Lung microvascular endothelial cell (primary cell): ENCODE results near the gene CYP3A7. TPM values are rescaled to one million over a fixed set of nuclear protein-coding genes. Genes with fewer than 3 reads are reported as not detected.
"Not testable (repeated sequence)": the region's sequence is repeated elsewhere in the genome, so short reads cannot be mapped to it uniquely, and the experiment has no call there.

Experiments used
- DNase-seq, 2 donors: peaks; one replicate each; pipeline versions ENCODE4 v3.0.0 to v3.0.0-alpha.2; 2010; ENCODE audit warnings: low read depth in 2 of 2
- total RNA-seq: library from RNA; depleted of rRNA; stranded (reverse); fragments of >200 nt; gene quantifications from 2 replicates; pipeline ENCODE4 v1.2.1, GENCODE V29; 2014

CYP3A7 gene
- total RNA-seq, 1 donor from 2014 or later, result not detected

GRCh38 chr7:99669782-99670181 is 65.2 kb downstream of the CYP3A7 start:
- DNase-seq, result no peak

- DNase-seq, result no peak
Measured at GRCh38 chr7:99668541-99668940, 66.5 kb downstream of the CYP3A7 start.

GRCh38 chr7:99667179-99667578 is 67.8 kb downstream of the CYP3A7 start:
- DNase-seq, result no peak

DNA sequence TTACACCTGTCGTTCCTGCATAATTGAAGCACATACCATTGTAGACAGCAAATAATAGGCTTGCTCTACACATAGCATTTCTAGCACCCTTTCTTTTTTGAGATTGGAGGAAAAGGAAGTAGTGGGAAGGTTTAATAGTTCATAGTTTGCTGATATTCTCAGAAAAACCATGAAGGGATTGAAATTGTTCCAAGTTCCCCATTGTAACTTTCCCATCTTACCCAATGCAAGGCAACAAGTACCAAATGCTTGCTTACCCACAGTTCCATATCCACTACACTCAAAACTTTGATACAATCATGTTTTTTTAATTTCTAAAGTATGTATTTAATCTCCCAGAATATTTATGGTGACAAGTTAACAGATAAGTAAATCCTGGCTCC is 69.0 kb downstream of the CYP3A7 start:
- no peak for DNase-seq

DNA sequence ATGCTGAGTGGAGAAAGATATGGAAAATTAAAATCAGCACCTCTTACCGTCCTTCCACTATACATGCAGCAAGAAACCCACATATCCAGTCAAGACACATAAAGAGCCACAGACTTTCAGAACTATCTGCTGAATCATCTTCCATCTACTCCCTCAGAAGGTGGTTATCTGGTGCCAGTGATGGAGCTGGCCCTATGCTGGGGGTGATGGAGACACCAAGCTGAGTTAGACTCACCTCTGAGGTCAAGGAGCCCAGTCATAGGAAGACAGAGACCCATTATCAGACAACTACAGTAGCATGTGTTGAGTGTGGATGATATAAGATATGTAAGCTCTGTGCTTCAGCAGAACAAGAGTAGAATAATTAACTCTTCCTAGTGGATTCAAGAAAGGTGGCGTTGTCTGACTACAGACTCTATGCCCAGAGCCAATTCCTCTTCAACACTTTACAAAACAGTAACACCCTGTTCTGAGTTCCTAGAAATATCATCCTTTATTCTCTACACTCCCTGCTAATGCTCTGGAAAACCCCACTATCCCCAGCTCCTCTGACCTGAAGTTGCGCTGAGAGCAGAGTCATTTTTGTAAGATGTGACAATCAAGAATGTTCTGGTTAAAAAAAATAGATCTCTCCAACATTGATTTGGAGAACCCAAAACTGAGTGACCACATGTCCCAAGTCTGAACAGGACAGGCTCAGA is 69.5 kb downstream of the CYP3A7 start:
- no peak for DNase-seq

DNA sequence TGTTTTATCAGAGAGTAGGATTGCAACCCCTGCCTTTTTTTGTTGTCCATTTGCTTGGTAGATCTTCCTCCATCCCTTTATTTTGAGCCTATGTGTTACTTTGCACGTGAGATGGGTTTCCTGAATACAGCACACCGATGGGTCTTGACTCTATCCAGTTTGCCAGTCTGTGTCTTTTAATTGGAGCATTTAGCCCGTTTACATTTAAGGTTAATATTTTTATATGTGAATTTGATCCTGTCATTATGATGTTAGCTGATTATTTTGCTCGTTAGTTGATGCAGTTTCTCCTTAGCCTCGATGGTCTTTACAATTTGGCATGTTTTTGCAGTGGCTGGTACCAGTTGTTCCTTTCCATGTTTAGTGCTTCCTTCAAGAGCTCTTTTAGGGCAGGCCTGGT is 77.1 kb downstream of the CYP3A7 start:
- not testable (repeated sequence) for DNase-seq

Other genes starting within 250 kb of the CYP3A7 start
- 17.2 and 25.8 TPM in 2 replicates for gene ZNF394, start 234.9 kb downstream of the CYP3A7 start, total RNA-seq
- 6.1 and 7.5 TPM in 2 replicates for gene ZKSCAN5, start 230.5 kb downstream of the CYP3A7 start, total RNA-seq
- 3.3 and 3.8 TPM in 2 replicates for gene FAM200A, start 183.1 kb downstream of the CYP3A7 start, total RNA-seq
- 4.6 and 9.5 TPM in 2 replicates for gene ZNF655, start 176.6 kb downstream of the CYP3A7 start, total RNA-seq
- 0.22 TPM in 1 of 2 replicates, not detected in the other for gene TMEM225B, start 136.9 kb downstream of the CYP3A7 start, total RNA-seq
- 7.4 and 12.1 TPM in 2 replicates for gene ZSCAN25, start 118.2 kb downstream of the CYP3A7 start, total RNA-seq
- not detected in 2 replicates for gene CYP3A5, start 55.2 kb downstream of the CYP3A7 start, total RNA-seq
- gene CYP3A4, start 49.0 kb upstream of the CYP3A7 start, total RNA-seq, result not detected in 2 replicates
- not detected in 2 replicates for gene CYP3A43, start 92.8 kb upstream of the CYP3A7 start, total RNA-seq
- gene OR2AE1, start 141.8 kb upstream of the CYP3A7 start, total RNA-seq, result 0.22 TPM in 1 of 2 replicates, not detected in the other
- 14.4 and 17.5 TPM in 2 replicates for gene TRIM4, start 184.3 kb upstream of the CYP3A7 start, total RNA-seq
- gene GJC3, start 194.4 kb upstream of the CYP3A7 start, total RNA-seq, result 0.65 and 1.2 TPM in 2 replicates
- gene AZGP1, start 240.8 kb upstream of the CYP3A7 start, total RNA-seq, result not detected in 2 replicates